GM18499 (cell line): Measurements from ENCODE around the gene C11orf21.
"Not testable (repeated sequence)": the region's sequence is repeated elsewhere in the genome, so short reads cannot be mapped to it uniquely, and the experiment has no call there.

Source experiments
- ATAC-seq: cut with Tn5 transposase; IDR thresholded peaks from one replicate; pipeline ENCODE4 v1.9.1; 2021; ENCODE audit warnings: moderate number of reproducible peaks; ENCODE audit not compliant: insufficient read depth, unreplicated experiment

The C11orf21 gene

DNA sequence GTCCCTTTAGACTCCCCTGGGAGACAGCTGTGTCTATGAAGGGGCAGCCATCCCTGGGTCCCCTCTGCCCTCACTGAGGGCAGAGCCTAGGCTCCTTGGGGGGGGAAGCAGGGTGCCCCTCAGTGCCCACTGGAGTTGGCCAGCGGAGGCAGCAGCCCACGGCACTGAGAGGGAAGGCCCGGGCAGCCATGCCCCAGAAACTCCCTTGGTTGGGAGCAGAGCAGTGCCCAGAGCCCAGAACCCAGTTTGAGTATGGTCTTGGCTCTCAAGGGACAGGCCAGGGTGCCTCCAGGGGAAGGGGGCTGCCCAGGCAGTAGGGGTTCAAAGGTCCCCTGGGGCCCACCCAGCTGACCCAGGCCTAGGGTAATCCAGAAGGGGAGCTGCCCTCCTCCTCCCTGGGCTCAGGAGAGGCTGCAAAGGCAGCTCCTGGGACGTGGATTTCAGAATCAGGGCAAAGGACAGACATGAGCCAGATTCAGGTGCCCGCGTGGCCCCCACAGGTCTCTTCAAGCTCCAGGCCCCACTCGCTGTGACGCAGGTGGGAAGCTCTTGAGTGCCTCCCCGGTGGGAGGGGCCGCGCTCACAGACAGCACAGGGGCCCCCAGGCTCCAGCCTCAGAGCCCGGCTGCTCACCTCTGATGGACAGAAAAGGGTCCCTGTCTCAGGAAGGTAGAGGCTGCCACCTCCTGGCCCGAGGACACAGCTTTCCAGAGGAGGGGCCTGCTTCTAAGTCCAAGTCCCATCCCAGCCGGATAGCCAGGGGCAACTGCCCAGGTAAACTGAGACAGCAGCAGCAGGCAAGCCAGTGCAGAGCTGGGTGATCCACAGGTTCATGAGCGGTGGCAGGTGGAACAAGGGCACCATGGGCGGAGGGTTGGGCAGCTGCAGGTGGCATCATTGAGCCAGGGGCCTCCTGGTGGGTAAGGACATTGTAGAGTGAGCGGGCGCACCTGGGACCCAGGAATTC lies 2.6 kb downstream of the C11orf21 start:
- no peak for ATAC-seq

DNA sequence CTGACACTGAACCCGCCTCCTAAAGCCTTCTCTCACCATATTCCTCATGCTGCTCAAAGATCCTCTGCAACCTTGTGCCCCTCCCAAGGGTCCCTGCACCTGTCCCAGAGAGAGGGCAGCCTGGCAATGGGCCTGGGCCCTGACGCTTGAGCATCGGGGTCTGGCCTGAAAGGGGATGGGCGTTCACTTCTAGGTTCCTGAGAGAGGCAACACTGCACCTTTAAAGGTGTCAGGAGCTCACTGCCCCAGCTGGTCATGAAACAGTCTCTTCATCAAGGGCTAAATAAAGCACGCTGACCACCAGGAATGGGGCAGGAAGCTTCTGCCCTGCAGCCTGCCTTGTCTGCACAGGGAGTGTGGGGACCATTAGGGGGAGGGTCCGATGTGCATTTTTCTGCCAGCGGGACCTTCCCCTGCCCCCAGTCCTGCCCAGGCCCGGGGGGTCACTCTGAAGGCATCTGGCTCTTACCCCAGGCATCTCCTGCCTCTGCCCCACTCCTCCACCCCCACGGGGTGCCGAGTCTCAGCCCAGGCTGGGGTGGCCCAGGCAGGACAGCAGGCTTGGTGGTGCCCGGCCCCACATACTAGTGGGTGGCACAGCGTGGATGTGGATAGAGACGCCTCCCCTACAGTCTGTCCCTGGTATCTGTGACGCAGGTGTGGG lies 3.5 kb downstream of the C11orf21 start:
- ATAC-seq = no peak

DNA sequence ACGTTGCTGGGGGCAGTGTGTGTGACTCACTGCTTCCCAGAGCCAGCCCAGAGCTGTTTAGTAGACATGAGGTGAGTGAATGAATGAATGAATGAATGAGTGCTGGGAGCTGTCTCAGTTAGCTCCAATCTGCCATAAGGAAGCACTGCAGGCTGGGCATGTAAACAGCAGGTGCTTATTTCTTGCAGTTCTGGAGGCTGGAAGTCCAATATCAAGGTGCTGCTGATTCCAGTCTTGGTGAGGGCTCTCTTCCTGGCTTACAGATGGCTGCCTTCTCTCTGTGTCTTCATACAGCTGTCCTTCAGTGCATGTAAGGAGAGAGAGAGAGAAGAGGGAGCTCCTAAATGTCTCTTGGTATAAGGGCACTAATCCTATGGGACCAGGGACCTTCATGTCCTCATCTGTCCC lies 4.1 kb downstream of the C11orf21 start:
- ATAC-seq = no peak

DNA sequence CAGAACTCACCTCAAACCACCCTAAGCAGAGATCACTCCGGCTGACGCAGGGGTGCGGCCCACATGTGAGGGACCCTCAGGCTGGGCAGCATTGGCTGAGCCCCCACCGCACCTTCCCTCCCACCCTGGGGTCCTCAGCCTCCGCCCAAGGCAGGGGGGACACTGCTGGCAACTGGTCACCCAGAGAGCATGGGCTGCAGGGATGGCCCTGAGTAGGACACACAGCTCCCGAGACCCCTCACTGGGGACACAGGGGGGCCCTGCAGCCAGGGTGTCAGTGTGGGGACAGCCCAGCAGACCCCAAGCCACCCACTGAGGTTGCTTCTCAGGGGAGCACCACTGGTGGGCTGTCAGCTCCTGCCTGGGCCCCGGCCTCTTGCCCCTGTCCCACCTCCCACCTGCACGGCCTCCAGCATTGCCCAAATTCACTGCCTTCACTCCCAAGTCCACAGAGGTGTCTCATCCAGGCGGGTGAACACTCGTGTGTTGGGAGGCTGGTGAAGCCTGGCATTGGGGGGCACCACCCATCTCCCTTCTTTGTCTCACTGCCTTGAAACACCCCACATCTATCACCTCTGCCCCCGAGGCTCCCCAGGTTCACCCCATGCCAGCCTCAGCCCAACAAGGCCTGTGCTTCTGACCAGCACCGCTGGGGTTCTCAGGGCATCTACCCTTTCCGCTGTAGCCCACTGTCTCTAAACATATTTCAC lies 4.7 kb downstream of the C11orf21 start:
- ATAC-seq = no peak

DNA sequence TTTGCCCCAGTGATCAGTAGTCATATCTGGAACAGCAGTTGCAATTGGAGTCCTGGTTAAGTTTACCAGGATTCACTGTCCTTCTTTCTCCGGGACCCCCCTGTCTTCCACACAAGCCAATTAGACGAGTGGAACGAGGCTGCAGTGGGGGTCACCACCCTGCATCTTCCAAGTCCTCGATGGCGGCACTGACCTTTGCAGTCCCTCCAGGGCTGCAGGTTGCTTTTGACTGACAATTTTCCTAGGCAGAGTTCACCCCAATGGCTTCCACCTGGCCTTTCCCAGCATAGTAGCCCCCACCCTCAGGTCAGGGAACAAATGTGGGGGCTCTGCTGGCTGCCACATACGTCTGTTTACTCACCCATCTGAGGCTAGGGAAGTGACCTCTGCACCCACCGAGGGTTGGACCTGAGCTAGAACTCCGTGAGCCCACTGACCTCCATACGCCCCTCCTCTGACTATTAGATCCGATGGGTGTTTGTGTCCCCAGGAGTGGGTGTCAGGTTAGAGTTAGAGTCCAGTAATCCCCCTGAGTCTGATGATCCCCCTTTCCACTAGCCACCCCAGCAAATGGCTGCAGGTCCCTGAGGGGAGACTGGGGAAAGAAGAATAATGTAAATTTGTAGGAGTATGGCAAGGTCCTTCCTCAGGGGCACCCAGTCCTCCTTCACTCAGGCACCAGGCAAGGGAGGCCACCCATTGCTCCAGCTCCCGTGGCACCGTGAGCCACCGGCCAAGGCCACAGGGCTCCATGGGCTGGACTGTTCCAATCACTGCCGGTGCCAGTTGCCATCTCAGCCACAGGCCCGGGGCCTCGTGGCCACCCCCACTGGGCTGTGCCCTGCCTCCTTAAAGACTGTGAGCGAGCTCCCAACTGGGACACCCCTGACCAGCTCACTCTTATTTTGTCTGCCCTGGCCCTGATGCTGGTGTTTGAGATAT lies 5.5 kb downstream of the C11orf21 start:
- no peak for ATAC-seq

DNA sequence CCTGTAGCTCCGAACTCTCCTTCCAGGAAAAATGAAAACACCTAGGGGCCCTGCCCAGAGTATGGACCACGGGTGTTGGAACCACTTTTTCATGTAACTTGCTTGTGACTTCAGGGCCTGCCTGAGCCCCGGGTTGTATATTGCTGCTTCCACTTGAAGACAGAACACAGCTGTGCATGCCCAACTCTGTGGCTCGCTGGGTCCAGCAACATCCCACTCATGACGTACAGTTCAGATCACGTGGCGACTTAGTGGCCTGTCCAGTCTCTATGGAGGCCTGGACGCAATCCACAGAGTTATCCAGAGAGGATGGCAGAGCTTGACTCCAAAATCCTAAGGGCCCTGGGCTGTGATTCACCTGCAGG lies 6.8 kb downstream of the C11orf21 start:
- no peak for ATAC-seq

DNA sequence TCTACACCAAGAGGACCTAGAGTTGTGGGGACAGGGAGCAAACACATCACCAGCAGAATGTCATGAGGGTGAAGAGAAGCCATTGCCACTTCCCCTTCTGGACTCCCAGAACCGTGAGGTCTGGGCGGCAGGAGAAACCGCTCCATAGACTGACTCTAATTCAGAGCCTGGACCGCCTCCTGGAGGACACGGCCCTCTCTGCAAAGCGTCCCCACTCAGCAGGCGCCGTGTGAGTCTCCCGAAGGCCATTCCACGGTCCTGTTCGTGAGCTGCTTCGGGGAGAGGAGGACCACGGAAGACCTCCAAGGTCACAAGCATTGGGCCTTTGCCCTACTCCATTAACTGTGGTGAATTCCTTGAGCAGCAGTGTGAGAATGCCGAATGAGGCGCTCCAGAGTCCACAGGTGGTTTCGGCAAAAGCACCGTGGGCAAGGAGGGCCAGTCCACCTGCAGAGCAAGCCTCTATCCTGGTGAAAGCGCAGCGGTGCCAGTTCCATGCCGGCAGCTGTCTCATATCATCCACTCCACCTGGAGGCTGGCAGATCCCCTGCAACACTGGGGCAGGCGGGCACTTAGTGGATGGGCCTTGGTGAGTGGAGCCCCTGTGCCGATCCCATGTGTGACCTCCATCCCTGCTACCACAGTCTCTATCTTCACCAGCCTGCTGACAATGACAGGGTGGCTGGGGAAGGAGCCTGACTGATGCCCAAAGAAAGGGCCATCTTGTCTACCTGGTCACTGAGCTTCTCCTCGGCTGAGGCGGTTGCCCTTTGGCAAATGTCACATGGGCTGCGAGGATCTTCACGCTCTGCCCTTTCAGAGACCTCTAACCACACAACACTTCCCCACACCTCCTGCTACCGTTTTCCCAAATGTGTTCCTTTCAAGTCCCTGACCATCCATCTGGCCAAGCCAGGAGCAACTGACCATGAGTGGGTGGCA lies 7.5 kb downstream of the C11orf21 start:
- no peak for ATAC-seq

DNA sequence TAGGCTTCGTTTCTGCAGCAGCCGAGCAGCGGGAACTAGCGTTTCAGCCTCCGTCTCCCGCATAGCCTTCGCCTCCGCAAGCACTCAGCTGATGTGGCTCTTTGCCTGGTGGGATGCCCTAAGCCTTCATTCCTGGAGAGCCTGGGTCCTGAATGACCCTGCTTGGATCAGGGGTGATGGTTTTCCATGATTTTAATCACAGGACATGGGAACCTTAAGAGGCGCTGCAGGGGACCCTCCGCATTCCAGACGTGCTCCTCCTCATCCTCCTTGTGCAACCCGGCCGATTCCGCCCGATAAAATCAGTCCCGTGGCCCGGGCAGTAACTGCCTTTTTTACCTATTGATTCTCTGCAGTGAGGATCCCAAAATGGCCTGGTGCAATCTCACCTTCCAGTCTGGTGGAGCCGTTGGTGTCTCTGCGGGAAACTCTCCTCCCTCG lies 8.2 kb downstream of the C11orf21 start:
- no peak for ATAC-seq

DNA sequence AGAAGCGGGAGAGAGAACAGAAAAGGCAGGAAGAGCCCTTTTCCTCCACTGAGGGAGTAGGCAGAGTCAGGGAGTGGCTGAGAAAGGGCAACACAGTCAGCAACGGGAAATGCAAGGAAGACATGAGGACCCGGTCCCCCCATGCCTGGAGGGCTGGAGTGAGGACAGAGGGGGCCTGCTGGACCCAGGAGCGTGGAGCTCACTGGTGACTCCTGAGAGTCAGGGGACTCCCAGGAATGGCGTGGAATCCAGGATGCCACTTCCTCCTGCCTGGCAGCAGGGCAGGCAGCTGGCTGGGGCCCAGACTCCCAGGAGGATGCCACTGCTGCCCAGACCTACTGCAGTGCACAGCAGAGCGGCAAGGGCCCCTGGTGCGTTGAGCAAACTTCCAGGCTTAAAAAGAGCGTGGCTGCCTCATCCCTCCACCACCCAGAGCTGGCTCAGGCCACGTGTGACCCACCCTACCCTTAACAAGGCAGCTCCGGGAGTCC lies 11.3 kb downstream of the C11orf21 start:
- ATAC-seq = no peak

DNA sequence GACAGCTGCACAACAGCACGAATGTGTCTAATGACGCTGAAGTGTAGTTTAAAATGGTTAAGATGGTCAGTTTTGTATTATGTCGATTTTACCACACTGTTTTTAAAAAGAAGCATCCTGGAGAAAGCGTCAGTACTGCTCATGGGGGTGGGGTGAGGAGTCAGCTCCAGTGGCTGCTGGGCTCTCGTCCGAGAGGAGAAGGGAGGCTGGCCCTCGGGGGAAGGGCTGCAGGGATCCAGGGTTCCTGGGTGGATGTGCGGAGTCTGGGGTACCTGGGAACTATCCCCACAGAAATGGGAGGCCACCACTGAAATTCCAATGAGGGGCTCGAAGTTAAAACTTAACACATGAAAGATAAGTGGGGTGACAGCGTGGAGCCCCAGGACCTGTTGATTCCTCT lies 11.9 kb downstream of the C11orf21 start:
- no peak for ATAC-seq

DNA sequence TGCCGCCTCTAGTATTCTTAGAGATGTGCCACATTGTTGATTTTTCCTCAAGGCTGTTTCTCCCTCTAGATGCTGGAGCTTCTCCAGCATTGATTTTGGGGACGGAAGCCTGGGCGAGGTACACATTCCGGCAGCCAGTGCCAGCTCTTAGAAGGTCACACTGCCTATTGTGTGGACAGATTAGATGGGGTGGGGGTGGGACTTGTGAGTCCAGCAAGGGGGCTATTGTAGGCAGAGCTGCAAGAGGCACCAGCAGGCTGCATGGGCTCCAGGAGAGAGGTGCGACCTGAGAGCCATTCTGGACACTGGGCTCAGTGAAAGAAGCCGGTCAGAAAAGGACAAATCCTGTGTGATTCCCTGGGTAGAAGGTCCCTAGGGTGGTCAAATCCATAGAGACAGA lies 12.4 kb downstream of the C11orf21 start:
- no peak for ATAC-seq

DNA sequence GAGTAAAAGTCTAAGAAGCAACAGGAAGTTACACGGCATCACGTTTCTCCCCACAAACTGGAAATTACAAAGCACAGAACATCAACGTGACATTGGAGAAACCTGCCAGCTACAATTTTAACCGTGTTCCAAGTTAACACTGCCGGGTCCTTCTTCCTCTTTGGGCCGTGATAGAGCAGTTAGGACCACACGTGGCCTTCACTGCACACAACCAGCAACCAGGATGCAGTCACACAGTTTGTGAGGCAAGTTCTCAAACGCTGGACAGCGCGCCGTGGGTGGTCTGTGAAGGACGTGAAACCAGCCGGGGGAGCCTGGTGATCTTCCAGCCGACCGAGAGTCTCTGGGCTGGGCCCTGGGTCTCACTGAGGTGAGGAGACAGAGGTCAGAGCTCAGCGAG lies 14.6 kb downstream of the C11orf21 start:
- no peak for ATAC-seq

DNA sequence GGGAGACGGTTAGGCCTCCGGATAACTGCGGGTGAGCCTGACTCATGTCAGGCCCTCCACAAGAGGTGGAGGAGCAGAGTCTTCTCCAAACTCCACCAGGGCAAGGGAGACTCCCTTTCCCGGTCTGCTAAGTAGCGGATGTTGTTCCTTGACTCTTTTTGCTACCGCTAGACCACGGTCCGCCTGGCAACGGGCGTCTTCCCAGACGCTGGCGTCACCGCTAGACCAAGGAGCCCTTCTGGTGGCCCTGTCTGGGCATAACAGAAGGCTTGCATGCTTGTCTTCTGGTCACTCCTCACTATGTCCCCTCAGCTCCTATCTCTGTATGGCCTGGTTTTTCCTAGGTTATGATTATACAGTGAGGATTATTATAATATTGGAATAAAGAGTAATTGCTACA lies 15.4 kb downstream of the C11orf21 start:
- ATAC-seq = not testable (repeated sequence)

DNA sequence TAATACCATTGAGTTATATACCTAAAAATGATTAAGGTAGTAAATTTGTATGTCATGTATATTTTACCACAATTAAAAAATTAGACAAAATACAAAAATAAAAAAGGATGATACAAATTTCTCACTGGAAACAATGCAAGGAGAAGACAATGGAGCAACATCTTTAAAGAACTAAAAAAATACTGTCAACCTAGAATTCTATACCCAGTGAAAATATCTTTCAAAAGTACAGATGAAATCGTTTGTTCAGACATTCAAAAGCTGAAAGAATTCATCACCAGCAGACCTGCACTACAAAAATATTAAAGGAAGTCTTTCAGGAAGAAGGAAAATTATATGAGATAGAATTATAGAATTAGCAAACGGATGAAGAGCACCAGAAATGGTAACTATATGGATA lies 21.5 kb downstream of the C11orf21 start:
- no peak for ATAC-seq

DNA sequence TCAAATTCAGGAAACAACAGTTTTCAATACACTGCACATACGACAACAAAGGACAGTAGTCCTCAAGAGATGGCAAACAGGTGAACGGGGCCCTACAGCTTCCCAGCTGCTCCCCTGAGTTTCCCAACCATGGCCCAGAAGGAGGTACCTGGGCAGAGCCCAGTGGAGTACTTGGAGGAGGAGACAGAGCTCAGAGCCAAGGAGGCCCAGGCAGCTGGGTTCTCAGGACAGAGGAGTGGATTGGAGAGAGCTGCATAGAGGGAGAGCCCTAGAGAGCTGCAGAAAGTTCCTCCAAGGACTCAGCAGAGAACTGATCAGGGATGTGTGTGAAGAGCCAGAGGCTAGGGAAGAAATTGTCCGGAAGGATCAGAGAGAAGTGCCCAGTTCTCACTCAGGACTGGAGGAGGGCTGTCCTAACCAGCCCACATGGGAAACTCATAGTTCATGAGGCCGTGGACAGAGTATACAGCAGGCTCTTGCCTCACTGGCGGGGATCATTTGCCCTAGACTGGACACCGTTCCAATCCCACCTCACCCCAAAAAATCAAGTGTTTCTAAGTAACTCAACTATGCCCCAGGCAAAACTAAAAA lies 23.7 kb downstream of the C11orf21 start:
- ATAC-seq = no peak

DNA sequence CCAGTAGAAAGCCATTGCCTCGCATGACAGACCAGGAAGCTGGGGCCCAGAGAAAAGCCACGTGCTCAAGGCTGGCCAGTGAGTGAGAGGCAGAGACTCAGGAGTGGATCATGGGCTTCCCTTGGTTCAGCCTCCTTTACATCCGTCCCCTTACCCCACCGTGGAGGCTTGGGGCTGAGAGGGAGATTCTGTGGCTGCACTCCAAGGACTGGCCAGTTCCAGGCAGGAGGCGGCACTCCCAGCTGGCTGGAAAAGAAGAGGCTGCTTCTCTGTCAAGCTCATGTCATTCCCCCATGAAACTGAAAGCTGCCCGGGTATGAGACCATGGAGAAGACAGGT lies 24.7 kb downstream of the C11orf21 start:
- no peak for ATAC-seq

DNA sequence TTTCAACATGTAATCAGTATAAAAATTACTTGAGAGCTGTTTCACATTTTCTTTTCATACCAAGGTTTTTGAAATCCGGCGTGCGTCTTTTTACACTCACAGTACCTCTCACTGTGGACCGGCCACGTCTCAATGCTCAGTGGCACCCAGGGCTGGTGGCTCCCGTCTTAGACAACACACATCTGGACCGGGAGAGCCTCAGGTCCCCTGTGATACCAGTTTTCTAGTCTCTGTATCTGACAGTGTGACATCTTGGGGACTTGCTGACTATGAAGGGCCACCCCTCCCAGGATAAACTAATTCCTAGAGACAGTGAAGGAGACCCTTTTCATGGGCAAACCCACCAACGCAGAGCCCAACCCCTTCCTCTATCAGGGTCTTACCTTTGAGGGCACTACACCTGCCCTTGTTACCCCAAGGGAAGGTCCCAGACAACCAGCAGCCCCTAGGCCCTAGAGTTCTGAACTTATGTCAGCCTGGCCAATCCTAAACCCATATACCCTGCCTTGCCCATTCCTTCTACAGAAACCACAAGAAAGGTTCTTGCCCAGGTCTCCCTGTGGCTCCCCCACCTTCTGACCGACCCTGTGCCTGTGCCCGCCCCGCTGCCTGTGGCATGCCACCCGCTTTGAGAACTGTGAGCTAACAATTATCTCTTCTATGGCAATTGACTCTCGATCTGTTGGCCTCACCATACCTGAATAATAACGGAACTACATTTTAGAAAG lies 25.3 kb downstream of the C11orf21 start:
- no peak for ATAC-seq
